ENCODE data around the gene CD164.

- TF ChIP-seq TAF1 (IDR thresholded peaks at IDR 0.05; ENCODE audit: borderline replicate concordance, insufficient read depth, low read length) (no peak), POLR2AphosphoS5 (IDR thresholded peaks at IDR 0.05; ENCODE audit: low read depth, low read length) (no peak), REST (IDR thresholded peaks at IDR 0.05; ENCODE audit: insufficient read depth in 1 of 2, low read depth in 2 of 2, low read length in 2 of 2) (no peak), SIN3A (IDR thresholded peaks at IDR 0.05; ENCODE audit: borderline replicate concordance, insufficient read depth, low read length) (no peak), FOXP2 (optimal IDR thresholded peaks at IDR 0.05; ENCODE audit: borderline replicate concordance, extremely low read depth, extremely low read length, insufficient read depth) (no peak)
Observed at GRCh38 chr6:109424946-109425345, 42.7 kb upstream of the CD164 start.
